Activated T-cell treated with anti-CD3 and anti-CD28 coated beads for 24 hours (primary cell): ENCODE data around the gene KREMEN1.
"Not testable (repeated sequence)": the region's sequence is repeated elsewhere in the genome, so short reads cannot be mapped to it uniquely, and the experiment has no call there.

ENCODE experiments used
- DNase-seq: peaks from one replicate; pipeline ENCODE4 v3.0.0-alpha.2; 2020; ENCODE audit warnings: low read depth

Gene KREMEN1

DNA sequence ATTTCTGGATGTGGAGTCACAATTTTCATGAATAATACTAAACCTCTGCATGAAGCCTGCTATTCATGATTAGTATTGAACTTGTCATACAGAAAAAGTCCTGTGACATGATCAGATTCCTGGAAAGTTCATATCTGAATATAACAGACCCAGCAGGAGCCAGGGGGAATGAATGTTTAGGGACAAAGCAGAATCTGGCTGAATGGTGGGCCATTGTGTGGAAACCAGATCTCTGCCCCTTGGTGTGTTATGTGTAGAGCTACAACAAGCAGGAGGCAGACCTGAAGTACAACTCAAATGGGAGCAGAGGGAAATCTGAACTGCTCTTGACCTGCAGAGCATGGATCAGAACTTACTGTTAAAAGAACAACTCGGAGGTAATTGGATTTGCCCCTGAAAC is 30.3 kb downstream of the KREMEN1 start:
- no peak for DNase-seq

DNA sequence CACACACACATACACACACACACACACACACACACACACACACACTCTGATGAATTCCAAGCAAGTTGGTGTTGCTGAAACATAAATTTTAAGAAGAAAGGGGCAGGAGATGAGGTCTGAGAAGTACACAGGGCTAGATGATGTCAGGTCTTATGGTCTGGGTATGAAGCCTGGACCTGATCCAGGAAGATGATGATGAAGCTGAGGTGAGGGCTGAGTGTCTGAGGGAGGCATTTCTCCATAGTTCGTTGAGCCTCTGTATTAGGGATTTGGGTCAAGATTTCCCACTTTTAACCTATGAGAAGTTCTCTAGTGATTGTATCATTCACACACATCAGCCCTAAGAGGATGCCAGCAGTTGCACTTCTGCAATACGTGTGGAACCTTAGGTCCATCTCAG is 32.6 kb downstream of the KREMEN1 start:
- DNase-seq: no peak

DNA sequence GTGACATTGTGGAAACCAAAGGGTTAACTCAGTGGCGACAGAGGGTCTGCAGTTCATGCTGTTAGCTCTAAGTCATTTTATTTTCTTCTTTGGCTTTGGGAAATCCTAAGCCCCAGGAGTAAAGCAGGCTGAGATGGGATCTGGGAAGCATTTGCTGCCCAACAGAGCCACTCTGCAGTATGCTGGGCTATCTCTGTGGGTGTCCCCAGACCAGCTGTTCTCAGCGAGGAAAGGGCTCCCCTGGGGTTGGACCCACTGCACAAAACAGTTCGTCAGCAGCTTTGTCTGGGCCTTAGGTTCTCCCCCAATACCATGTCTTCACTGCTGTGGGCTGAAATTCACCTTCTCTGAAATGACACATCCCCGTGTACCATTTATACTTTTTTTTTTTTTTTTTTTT is 34.0 kb downstream of the KREMEN1 start:
- DNase-seq: no peak

- DNase-seq: no peak
Observed at GRCh38 chr22:29108137-29108536, 35.3 kb downstream of the KREMEN1 start.

DNA sequence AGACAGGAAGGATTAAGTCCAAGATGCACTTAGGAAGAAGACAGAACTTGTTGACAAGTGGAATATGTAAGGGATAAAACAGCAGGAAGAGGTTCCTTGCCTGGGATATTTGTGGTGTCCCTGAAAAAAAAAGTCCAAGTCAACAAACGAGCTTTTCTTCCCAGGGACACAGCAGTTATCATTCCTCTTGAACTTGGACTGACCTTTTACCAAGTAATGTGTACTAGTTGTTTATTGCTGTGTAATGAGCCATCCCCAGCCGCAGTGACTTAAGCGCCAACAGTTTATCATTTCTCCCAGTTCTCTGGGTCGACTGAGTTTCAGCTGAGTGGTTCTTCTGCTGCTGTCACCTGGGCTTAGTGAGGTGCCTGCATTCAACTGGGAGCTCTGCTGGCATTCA is 37.0 kb downstream of the KREMEN1 start:
- DNase-seq: no peak

DNA sequence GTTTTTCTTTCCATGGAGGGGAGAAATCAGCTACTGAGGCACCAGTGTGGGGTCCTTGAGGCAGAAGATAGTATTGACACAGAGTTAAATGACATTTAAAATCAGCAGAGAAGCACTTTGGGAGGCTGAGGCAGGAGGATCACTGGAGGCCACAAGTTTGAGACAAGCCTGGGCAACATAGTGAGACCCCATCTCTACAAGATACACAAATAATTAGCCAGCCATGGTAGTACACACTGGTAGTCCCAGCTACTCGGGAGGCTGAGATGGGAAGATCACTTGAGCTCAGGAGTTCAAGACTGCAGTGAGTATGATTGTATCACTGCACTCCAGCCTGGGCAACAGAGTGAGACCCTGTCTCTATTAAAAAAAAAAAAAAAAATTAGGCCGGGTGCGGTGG is 38.1 kb downstream of the KREMEN1 start:
- DNase-seq: no peak

DNA sequence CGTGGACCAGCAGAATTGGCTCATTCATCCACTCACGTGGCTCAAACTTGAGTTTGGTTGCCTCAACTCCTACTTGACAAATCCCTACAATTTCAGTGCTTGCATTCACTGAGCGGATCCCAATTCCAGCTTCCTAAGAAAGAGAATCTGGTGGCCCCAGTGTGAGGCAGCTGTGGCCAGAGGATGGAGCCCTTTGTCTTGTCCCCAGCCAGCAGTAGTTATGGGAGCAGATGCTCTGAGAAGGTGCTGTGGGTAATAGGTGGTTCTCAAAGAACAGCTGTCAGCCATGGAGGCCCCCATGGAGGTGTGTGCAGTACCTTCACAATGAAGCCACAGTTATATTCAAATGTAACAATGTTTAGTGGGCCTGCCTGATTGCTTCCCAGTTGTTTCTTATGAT is 39.3 kb downstream of the KREMEN1 start:
- DNase-seq: no peak

- DNase-seq: no peak
Observed at GRCh38 chr22:29112681-29113080, 39.8 kb downstream of the KREMEN1 start.

DNA sequence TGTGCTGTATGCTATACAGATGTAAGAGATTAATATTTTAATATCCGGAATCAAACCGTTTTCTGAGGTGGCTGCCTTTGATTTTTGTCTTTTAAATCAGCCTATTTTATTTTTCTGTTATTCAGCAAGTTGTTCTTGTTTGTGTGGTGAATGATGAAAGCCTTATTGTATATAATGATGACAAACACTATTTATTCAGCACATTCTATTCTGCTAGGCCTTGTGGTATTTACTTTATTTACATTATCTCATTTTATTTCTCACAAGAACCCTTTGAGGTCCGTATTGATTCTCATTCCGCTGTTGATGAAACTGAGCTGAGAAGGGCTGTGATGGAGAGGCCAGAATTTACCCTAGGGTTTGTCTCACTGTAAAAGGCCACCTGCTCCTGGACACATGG is 40.5 kb downstream of the KREMEN1 start:
- DNase-seq: no peak

DNA sequence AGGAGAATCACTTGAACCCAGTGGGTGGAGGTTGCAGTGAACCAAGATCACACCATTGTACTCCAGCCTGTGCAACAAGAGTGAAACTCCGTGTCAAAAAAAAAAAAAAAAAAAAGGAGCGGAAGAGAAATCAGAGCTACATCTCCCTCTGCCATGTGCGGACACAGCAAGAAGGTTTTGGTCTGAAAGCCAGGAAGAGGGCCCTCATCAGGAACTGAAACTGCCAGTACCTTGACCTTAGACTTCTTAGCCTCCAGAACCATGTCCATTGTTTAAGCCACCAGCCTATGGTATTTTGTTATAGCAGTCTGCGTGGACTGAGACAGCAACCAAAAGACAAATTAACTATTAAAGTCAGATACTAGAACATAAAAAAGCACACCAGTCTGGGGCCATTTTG is 41.6 kb downstream of the KREMEN1 start:
- DNase-seq: no peak

- DNase-seq: no peak
Observed at GRCh38 chr22:29115682-29116288, 43.0 kb downstream of the KREMEN1 start.

- no peak for DNase-seq
Observed at GRCh38 chr22:29116397-29117123, 43.7 kb downstream of the KREMEN1 start.

- DNase-seq: no peak
Observed at GRCh38 chr22:29117799-29118477, 45.1 kb downstream of the KREMEN1 start.

DNA sequence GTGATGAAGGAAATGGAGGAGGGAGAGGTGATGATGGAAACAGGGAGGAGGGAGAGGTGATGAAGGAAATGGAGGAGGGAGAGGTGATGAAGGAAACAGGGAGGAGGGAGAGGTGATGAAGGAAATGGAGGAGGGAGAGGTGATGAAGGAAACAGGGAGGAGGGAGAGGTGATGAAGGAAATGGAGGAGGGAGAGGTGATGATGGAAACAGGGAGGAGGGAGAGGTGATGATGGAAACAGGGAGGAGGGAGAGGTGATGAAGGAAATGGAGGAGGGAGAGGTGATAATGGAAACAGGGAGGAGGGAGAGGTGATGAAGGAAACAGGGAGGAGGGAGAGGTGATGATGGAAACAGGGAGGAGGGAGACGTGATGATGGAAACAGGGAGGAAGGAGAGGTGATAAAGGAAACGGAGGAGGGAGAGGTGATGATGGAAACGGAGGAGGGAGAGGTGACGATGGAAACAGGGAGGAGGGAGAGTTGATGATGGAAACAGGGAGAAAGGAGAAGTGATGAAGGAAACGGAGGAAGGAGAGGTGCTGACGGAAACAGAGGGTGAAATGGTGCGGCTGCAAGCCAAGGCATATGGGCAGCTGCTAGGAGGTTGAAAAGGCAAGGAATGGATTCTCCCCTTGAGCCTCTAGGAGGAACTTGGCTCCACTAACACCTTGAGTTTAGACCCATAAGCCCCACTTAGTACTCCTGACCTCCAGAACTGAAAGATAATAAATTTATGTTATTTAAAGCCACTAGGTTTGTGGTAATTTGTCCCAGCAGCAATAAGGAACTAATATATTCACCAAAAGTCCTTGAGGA is 47.5 kb downstream of the KREMEN1 start:
- not testable (repeated sequence) for DNase-seq

GRCh38 chr22:29121124-29121523 is 48.3 kb downstream of the KREMEN1 start:
- no peak for DNase-seq

GRCh38 chr22:29122041-29122440 is 49.2 kb downstream of the KREMEN1 start:
- DNase-seq: no peak

DNA sequence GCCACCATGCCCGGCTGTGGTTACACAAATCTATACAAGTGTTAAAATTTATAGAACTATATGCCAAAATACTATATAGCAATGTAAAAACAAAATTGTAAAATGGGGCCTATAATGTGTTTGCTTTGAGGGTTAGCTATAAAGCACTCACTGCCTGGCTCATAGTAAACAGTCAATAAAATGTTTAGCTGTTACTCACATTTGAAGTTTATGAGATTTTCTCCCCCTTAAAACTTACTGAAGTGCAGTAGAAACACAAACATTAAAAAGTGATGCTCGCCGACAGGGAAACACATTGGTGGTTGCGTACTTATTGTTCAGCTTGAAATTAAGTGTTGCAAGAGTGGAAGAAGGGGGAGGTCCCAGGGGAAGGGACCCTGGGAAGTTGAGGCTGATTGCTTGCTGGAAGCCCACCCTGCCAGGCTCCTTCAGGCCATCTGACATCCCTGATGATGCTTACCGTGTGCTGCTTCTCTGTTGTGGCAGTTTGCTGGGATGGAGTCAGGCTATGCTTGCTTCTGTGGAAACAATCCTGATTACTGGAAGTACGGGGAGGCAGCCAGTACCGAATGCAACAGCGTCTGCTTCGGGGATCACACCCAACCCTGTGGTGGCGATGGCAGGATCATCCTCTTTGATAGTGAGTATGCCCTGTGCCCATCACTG is 52.1 kb downstream of the KREMEN1 start:
- DNase-seq: no peak

- no peak for DNase-seq
Observed at GRCh38 chr22:29125443-29125778, 52.6 kb downstream of the KREMEN1 start.

- DNase-seq: no peak
Observed at GRCh38 chr22:29125844-29126243, 53.0 kb downstream of the KREMEN1 start.

- no peak for DNase-seq
Observed at GRCh38 chr22:29126670-29127395, 54.0 kb downstream of the KREMEN1 start.
